NCI-H82 treated with DMSO at 0.1 percent for 48 hours (cell line): Measurements from ENCODE around the gene CMTM5.
"Not testable (repeated sequence)": the region's sequence is repeated elsewhere in the genome, so short reads cannot be mapped to it uniquely, and the experiment has no call there.

Source experiments
- DNase-seq: peaks from one replicate; lab custom pipeline; 2025; ENCODE audit not compliant: unreplicated experiment; lab: John Stamatoyannopoulos, UW

CMTM5 gene

GRCh38 chr14:23377573-23378563, 1.0 kb downstream of the CMTM5 start:
- DNase-seq: no peak

- no peak for DNase-seq
Measured at GRCh38 chr14:23378612-23379220, 1.9 kb downstream of the CMTM5 start.

DNA sequence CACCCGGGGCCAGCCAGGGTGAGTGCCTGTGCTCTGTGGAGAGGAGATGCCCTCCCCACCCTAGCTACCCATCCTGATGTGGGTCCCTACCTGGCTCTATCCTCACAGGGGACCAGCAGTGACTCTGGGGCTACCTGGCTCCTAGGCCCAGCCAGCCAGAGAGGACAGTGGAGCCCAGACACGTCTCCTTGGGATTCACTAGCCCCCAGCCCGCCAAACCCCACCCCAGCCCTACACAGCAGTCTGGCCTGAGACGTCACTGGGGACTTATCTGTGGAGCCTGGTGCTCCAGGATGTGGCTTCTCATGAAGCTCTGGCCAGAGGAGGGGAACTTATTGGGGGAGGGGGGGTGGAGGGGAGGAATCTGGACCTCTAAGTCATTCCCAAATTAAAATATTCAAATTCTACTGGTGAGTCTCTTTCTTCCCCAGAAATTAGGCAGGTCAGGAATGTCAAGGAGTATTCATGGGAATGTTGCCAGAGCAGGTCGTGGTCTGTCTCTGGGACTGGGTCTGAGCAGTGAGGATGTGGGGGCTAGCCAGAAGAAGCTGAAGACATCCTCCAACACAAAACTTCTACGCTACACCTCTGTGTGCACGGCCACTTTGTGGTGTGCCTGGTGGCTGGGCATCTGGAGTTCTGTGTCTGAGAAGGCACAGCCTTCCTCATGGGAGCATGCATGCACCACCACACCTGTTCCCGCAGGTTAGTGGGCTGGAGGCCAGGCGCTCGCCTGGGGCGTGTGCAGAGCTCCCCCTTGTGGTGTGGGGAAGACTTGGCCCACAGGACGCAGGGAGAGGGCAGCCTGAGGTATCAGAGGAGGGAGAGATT, 2.7 kb downstream of the CMTM5 start:
- peak; percentile 84 for DNase-seq

GRCh38 chr14:23380197-23380914, 3.5 kb downstream of the CMTM5 start:
- DNase-seq: no peak

DNA sequence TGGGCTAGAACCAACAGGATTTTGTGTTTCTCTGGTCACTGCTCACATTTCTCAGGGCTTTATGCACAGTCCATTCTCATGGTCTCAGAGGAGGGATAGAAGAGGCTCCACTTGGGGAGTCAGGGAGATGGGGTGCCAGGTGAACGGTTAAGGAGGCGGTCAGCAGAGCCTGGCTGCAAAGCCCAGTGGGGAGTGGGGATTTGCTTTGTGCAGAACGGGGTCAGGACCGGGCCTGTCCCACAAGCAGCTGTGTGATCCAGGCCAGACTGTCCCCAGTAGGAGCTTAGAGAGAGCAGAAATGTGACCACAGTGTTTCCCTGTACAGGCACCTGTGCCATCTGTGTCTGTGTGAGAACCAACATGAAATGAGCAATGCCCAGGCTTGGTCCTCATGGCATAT, 4.1 kb downstream of the CMTM5 start:
- DNase-seq: no peak

DNA sequence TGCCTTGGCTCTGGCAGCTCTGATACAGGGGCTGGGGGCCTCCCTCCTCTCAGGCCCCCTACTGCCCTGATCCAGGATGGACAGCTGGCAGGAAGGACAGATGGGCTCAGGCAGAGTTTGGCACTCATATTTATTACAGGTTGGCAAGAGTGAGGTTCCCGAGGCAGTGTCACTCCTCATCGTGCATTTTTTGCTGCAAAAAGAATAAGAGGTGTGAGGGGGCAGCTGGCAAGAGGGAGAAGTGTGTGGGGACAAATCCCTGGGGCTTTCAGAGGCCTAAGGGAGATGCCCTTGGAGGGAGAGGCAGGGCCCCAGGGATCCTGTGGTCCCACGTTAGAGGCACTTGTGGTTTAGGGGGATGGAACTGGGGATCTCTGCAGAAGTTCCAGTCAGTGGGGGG, 5.0 kb downstream of the CMTM5 start:
- DNase-seq: no peak

DNA sequence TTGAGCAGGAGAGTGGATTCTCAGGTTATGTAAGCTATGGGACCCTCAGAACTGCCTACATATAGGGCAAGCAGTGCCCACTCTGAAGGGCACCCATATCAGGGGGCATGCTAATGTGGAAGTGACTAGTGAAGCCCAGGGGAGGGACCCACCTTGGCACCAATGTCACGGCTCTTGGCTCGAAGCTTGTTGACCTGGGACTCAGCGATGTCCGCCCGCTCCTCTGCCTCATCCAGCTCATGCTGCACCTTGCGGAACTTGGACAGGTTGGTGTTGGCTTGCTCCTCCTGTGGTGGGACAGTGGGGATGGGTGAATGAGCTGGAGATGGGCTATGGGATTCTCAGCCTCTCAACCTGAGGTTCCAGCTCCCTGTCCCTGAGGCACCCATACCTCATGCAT, 5.4 kb downstream of the CMTM5 start:
- DNase-seq: no peak

- DNase-seq: no peak
Measured at GRCh38 chr14:23382731-23383440, 6.0 kb downstream of the CMTM5 start.

DNA sequence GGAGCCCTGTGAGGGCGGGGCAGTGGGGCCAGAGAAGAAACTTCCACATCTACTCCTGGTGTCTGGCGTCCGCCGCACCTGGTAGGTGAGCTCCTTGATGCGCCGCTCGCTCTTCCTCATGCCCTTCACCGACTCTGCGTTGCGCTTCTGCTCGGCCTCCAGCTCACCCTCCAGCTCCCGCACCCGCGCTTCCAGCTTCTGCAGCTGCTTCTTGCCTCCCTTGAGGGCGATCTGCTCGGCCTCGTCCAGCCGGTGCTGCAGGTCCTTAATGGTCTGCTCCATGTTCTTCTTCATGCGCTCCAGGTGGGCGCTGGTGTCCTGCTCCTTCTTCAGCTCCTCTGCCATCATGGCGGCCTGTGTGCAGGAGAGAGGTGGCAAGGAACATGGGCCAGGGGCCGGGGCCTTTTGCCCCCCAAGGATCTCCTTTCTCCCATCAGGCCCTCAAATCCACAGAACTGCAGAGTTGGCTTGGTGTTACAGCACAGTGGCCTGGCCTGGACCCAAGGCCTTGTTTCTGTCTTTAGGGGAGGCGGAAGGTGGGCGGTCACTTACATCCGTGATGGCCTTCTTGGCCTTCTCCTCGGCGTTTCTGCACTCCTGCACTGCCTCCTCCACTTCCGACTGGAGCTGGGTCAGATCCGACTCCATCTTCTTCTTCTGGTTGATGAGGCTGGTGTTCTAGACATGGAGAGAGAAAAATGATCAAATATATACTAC, 7.7 kb downstream of the CMTM5 start:
- DNase-seq: no peak

- DNase-seq: no peak
Measured at GRCh38 chr14:23385244-23385641, 8.4 kb downstream of the CMTM5 start.

DNA sequence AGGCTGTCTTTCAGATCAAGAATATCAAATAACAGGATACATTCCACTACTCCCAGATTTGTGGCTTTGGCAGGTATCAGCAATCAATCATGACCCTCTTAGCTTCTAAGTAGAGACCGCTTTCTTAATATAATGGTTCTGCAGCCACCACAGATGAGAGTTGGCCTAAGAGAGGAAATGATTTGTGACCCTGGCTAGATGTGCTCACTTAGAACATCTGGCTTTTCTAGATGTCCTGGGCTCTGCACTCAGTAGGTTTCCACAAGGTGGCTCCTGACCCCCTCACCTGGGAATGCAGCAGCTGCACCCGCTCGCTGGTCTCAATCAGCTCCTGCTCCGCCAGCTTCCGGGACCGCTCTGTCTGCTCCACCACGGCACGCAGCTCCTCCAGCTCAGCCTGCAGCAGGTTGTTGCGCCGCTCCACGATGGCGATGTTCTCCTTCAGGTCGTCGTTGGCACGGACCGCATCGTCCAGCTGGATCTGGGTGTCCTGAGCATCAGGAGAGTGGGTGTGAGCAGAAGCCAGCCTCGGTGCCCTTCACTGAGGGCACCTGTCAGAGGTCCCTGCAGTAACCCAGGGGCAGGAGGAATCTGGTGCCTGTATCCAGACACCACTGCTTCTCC, 8.9 kb downstream of the CMTM5 start:
- DNase-seq: no peak

DNA sequence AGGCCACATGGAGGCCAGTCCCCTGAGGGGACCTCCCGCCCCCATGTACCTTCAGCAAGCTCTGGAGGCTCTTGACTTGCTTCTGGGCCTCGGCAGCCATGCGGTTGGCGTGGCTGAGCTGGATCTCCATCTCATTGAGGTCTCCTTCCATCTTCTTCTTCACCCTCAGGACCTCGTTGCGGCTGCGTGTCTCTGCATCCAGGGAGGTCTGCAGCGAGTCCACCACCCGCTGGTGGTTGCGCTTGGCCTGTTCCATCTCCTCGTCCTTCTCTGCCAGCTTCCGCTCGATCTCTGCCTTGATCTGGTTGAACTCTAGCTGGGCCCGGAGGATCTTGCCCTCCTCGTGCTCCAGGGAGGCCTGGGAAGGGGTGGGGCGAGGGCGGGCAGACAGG, 9.4 kb downstream of the CMTM5 start:
- DNase-seq: not testable (repeated sequence)

DNA sequence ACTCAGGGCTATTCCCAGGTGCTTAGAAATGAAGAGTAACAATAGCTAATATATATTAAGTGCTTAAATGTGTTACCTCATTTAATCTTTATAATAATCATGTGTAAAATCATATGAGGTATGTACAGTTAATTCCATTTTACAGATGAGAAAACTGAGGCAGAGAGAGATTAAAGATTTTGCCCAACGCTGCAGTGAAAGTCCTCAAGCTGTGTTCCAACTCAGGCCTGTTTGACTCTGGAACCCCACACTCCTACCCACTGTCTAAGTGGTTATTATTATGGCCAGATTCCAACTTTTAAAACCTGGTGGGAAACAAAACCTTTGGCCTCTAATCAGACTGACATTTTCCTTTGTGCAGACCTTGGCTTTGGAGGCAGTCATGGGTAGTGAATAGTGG, 10.2 kb downstream of the CMTM5 start:
- DNase-seq: no peak

DNA sequence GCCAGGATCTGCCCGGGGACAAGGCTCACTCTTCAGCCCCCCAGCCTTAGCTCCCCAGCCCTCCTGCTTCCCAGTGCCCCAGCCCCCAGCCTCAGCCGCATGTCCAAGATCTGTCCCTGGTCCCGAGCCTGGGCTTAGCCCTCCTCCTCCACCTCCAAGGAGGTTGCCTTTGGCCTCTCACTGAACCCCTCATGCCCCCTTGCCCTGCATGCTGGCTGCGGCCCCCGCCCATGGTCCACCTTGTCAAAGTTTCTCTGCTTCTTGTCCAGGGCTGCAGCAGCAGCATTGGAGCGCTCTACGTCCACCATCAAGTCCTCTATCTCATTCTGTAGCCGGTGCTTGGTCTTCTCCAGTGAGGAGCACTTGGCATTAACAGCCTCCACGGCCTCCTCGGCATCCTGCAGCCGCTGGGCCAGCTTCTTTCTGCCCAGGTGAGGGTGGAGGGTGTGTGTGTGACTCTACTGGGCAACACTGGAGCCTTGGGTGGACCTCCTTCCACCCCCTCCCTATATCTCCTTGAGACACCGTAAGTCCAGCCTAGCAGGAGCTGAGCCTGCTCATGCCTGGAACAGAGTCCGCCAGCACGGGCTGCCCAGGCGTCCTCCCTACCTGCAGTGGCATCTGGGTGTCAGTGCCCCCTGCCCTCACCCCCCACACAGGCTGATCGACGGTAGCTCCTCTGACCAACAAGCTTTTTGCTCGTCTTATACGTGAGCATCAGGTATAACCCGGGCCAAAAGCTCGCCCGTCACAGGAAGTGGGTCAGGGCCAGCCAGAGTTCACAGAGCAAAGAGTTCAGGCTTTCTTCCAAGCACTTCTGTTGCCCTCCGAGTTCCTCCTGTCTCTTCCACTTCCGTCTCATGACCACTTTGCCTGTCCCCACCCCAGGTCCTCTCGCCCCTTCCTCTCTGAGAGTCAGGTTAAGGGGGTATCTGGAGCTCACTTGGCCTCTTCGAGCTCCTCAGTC, 11.4 kb downstream of the CMTM5 start:
- DNase-seq: no peak

GRCh38 chr14:23388996-23389395, 12.2 kb downstream of the CMTM5 start:
- DNase-seq: no peak

DNA sequence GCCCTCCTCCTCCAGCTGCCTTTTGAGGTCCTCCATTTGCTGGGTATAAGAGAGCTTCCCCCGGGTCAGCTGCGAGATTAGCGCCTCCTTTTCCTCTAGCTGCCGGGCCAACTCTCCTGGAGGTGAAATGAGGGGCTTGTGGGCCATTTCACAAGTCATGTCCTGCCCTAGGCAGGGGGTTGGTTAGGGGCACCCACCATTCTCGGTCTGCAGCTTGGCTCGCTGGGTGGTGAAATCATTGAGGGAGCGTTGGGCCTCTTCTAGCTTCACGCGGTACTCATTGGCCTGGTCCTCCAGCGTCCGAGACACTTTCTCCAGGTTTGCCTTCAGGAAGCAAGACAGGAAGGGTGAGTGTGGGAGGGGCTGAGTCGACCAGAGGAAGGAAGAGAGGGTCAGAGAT, 12.6 kb downstream of the CMTM5 start:
- DNase-seq: no peak

DNA sequence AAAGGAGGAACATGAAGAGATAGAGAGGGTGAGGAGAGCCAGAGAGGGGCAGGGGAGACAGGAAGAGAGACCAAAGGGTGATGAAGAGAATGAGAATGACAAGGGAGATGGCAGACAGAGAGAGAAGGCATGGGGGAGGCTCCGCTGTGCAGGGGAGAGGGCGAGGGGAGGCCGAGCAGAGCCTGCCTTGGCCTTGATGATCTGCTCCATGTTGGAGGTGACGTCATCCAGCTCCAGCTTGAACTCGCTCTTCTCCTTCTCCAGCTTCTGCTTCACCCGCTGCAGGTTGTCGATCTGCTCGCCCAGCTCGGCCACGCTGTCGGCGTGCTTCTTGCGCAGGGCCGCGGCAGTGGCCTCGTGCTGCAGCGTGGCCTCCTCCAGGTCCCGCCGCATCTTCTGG, 13.0 kb downstream of the CMTM5 start:
- DNase-seq: not testable (repeated sequence)

- DNase-seq: no peak
Measured at GRCh38 chr14:23392613-23393012, 15.8 kb downstream of the CMTM5 start.
